H1 (cell line): ENCODE measurements around the gene GFRA4. TPM values are rescaled to one million over a fixed set of nuclear protein-coding genes. Genes with fewer than 3 reads are reported as not detected.

Experiments used
- CHD7 ChIP-seq: fragments of 300-600 bp; sonication (generic); IDR thresholded peaks from 2 replicates; pipeline ENCODE4 v1.7.1; 2012; ENCODE audit warnings: low read length, moderate library complexity, mild to moderate bottlenecking, inconsistent platforms; ENCODE audit not compliant: insufficient replicate concordance
- HDAC6 ChIP-seq: IDR thresholded peaks from one replicate; pipeline ENCODE4 v1.7.1; 2012; ENCODE audit warnings: low read depth, mild to moderate bottlenecking, inconsistent platforms, low read length, moderate library complexity
- RAD21 ChIP-seq, 2 experiments: IDR thresholded peaks in 1 of 2; conservative IDR thresholded peaks in 1 of 2; 2 replicates each; pipeline ENCODE4 v1.6.1; 2011; ENCODE audit warnings: low read depth in 2 of 2, low read length in 2 of 2, improper control_type of control experiment in 1 of 2, inconsistent platforms in 1 of 2, mild to moderate bottlenecking in 1 of 2, moderate library complexity in 1 of 2
- polyA plus RNA-seq, 7 experiments: library from polyadenylated mRNA; depleted of rRNA in 3 of 7; stranded (reverse) in 5 of 7; unstranded in 2 of 7; fragments of >200 nt in 5 of 7; fragments of 200-250 nt in 2 of 7; gene quantifications; 1 replicate in 5 of 7; 2 replicates in 1 of 7; 4 replicates in 1 of 7; pipeline versions ENCODE4 v1.2.1 to v1.2.3, GENCODE V29; 2011 to 2013; ENCODE audit warnings: missing spikeins in 2 of 7, mixed read lengths in 2 of 7
- total RNA-seq: library from RNA; stranded (reverse); fragmentation: NEBNext Ultra II Directional; extraction: Animal tissue kit (Norgen Biotek cat#: 25700); gene quantifications from 2 replicates; pipeline ENCODE4 v1.2.1, GENCODE V29; 2021

The GFRA4 gene
- total and polyA plus RNA-seq, 2 of the 8 experiments (the other 6 are each of a cell fraction or from before 2014, with no cell fraction given) = 0.05 TPM; not detected in 1

- TF ChIP-seq CHD7 = no peak
- no peak for TF ChIP-seq HDAC6
- TF ChIP-seq RAD21 (IDR thresholded peaks at IDR 0.05 in 1 of 2, conservative IDR thresholded peaks at IDR 0.05 in 1 of 2; ENCODE audit: low read depth in 2 of 2, low read length in 2 of 2) = no peak
Observed at GRCh38 chr20:3674447-3674846, 11.2 kb upstream of the GFRA4 start (continued).
